GM23338 (cell line): ENCODE measurements around the gene CA4. TPM values are rescaled to one million over a fixed set of nuclear protein-coding genes. Genes with fewer than 3 reads are reported as not detected.

Experiments used
- ATAC-seq: fragments of 200-7000 bp; cut with Tn5 transposase; 3 replicates; pipeline ENCODE4 v1.9.1; 2020
- DNase-seq: peaks from one replicate; pipeline ENCODE4 v3.0.0-alpha.2; 2015; ENCODE audit warnings: low spot score
- H2AFZ ChIP-seq: fragments of 200-600 bp; sonication (generic); 2 replicates; pipeline ENCODE4 v1.8.0; 2016; ENCODE audit warnings: antibody characterized with exemption, mild to moderate bottlenecking, moderate library complexity
- H3F3A ChIP-seq: fragments of 200-600 bp; sonication (generic); replicated peaks from 2 replicates; pipeline ENCODE4 v1.8.0; 2017; ENCODE audit warnings: antibody characterized with exemption, mixed run types, low read depth
- H3K27ac ChIP-seq: fragments of 200-600 bp; sonication (generic); 2 replicates; pipeline ENCODE4 v1.6.1; 2016; ENCODE audit warnings: low read depth
- H3K27me3 ChIP-seq: fragments of 200-600 bp; sonication (generic); 2 replicates; pipeline ENCODE4 v1.8.0; 2016; ENCODE audit warnings: mild to moderate bottlenecking, mixed run types, moderate library complexity; ENCODE audit not compliant: insufficient read depth
- H3K36me3 ChIP-seq: fragments of 200-600 bp; sonication (generic); 2 replicates; pipeline ENCODE4 v1.8.0; 2016; ENCODE audit warnings: mild to moderate bottlenecking; ENCODE audit not compliant: insufficient read depth
- H3K4me1 ChIP-seq: fragments of 200-600 bp; sonication (generic); 2 replicates; pipeline ENCODE4 v1.8.0; 2016; ENCODE audit warnings: mild to moderate bottlenecking, moderate library complexity; ENCODE audit not compliant: insufficient read depth
- H3K4me2 ChIP-seq: fragments of 200-600 bp; sonication (generic); 2 replicates; pipeline ENCODE4 v1.7.1; 2017; ENCODE audit warnings: mixed run types
- H3K4me3 ChIP-seq: fragments of 200-600 bp; sonication (generic); 2 replicates; pipeline ENCODE4 v1.6.1; 2016; ENCODE audit warnings: mixed run types
- H3K79me2 ChIP-seq: fragments of 200-600 bp; sonication (generic); replicated peaks from 2 replicates; pipeline ENCODE4 v1.8.0; 2017; ENCODE audit warnings: mild to moderate bottlenecking; ENCODE audit not compliant: insufficient read depth
- H3K9me2 ChIP-seq: fragments of 200-600 bp; sonication (generic); 2 replicates; pipeline ENCODE4 v1.8.0; 2017; ENCODE audit not compliant: insufficient read depth
- H4K20me1 ChIP-seq: fragments of 200-600 bp; sonication (generic); replicated peaks from 2 replicates; pipeline ENCODE4 v1.8.0; 2017; ENCODE audit warnings: mild to moderate bottlenecking; ENCODE audit not compliant: insufficient read depth
- H3K27ac Mint-ChIP-seq: 2 replicates; pipeline ENCODE4 v1.8.0; 2020; ENCODE audit warnings: inconsistent platforms, mild to moderate bottlenecking, moderate library complexity, mixed read lengths
- H3K27me3 Mint-ChIP-seq: 3 replicates; pipeline ENCODE4 v1.8.0; 2022; ENCODE audit warnings: low read depth, mild to moderate bottlenecking, moderate library complexity, mixed read lengths, inconsistent platforms; ENCODE audit not compliant: insufficient read depth, poor library complexity
- H3K36me3 Mint-ChIP-seq: 3 replicates; pipeline ENCODE4 v1.8.0; 2021; ENCODE audit warnings: low read depth, mild to moderate bottlenecking, inconsistent platforms, moderate library complexity, mixed read lengths
- H3K4me1 Mint-ChIP-seq: 3 replicates; pipeline ENCODE4 v1.8.0; 2020; ENCODE audit warnings: mild to moderate bottlenecking, inconsistent platforms, mixed read lengths
- H3K4me3 Mint-ChIP-seq: 3 replicates; pipeline ENCODE4 v1.8.0; 2021; ENCODE audit warnings: moderate library complexity, mild to moderate bottlenecking, inconsistent platforms, mixed read lengths
- H3K9me3 Mint-ChIP-seq: 3 replicates; pipeline ENCODE4 v1.8.0; 2020; ENCODE audit warnings: moderate library complexity, mild to moderate bottlenecking, inconsistent platforms, mixed read lengths
- CREB1 ChIP-seq: fragments of 250-450 bp; sonication (Bioruptor Pico); IDR thresholded peaks from 2 replicates; pipeline ENCODE4 v1.5.0; 2020; ENCODE audit warnings: low read depth, mild to moderate bottlenecking, moderate library complexity
- ETS1 ChIP-seq: IDR thresholded peaks from 2 replicates; pipeline ENCODE4 v1.6.1; 2016; ENCODE audit warnings: antibody characterized with exemption
- EZH2 ChIP-seq: fragments of 200-600 bp; sonication (generic); IDR thresholded peaks from one replicate; pipeline ENCODE4 v1.8.0; 2017; ENCODE audit warnings: antibody characterized with exemption, mild to moderate bottlenecking, low read depth; ENCODE audit not compliant: unreplicated experiment
- EZH2phosphoT487 ChIP-seq: fragments of 200-600 bp; sonication (generic); IDR thresholded peaks from one replicate; pipeline ENCODE4 v1.8.1; 2018; ENCODE audit warnings: antibody characterized with exemption; ENCODE audit not compliant: unreplicated experiment
- JUNB ChIP-seq: IDR thresholded peaks from one replicate; pipeline ENCODE4 v1.6.1; 2016; ENCODE audit warnings: antibody characterized with exemption; ENCODE audit not compliant: unreplicated experiment
- NANOG ChIP-seq: IDR thresholded peaks from 2 replicates; pipeline ENCODE4 v1.6.1; 2016; ENCODE audit warnings: antibody characterized with exemption, borderline replicate concordance
- STAT1 ChIP-seq: IDR thresholded peaks from one replicate; pipeline ENCODE4 v1.6.1; 2016; ENCODE audit warnings: antibody characterized with exemption; ENCODE audit not compliant: unreplicated experiment
- ZNF114 ChIP-seq: fragments of 250-450 bp; sonication (Bioruptor Pico); IDR thresholded peaks from 2 replicates; pipeline ENCODE4 v1.5.0; 2020; ENCODE audit warnings: mild to moderate bottlenecking, moderate library complexity
- ZNF331 ChIP-seq: fragments of 250-450 bp; sonication (Bioruptor Pico); IDR thresholded peaks from 2 replicates; pipeline ENCODE4 v1.5.0; 2020; ENCODE audit warnings: low read depth, mild to moderate bottlenecking, moderate library complexity
- polyA plus RNA-seq: library from polyadenylated mRNA; unstranded; fragments of >200 nt; fragmentation: Nextera tagmentation; extraction: Ambion mirVana; gene quantifications from 2 replicates; pipeline ENCODE4 v1.2.1, GENCODE V29; 2016
- total RNA-seq: library from RNA; depleted of rRNA; stranded (reverse); fragments of >200 nt; shearing (Covaris generic); gene quantifications from 2 replicates; pipeline ENCODE4 v1.2.3, GENCODE V29; 2014
- TF ChIP-seq, protein P1 (sequence below), 2 experiments: fragments of 200-600 bp in 1 of 2; sonication (generic) in 1 of 2; conservative IDR thresholded peaks; 2 replicates each; pipeline versions ENCODE4 v1.5.1 to v1.6.1; 2016 to 2017; ENCODE audit warnings: antibody characterized with exemption in 2 of 2, low read depth in 2 of 2, mild to moderate bottlenecking in 2 of 2, moderate library complexity in 1 of 2
- TF ChIP-seq, protein P2 (sequence below): IDR thresholded peaks from one replicate; pipeline ENCODE4 v1.6.1; 2018; ENCODE audit warnings: antibody characterized with exemption; ENCODE audit not compliant: unreplicated experiment

The CA4 gene
- total and polyA plus RNA-seq, 2 experiments from 2014 or later, result 7.6 to 8.2 TPM

DNA sequence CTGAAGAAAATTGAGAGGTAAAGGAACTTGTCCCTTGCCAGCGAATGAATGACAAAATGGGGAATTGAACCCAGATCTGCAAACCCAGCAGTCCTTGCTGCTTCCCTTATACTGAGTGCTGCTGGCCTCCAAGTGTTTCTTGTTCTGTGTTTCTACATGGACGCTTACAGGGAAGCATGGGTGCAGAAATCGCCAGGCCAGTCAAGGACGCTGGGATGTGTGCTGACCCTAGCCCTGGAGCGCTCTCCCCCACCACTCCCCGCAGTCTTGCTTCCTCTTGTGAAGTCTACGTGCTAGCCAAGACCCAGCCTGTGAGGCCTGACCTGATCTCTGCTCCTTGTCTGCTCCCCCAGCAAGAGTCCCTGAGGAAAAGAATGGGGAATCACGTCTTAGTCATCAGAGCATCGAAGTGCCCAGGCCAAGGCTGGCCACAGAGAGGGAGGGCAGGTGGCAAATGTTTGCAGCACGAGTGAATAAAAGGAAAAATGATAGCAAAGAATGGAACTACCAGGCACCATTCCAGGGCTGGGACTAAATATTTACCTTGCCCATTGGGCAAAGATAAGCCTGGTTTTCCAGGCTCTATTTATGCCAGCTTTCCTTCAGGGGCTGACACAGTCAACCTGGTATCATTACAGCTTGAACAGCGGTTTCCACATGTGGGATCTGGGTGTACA, 17.4 kb downstream of the CA4 start (continued):
- TF ChIP-seq, protein P1, sequence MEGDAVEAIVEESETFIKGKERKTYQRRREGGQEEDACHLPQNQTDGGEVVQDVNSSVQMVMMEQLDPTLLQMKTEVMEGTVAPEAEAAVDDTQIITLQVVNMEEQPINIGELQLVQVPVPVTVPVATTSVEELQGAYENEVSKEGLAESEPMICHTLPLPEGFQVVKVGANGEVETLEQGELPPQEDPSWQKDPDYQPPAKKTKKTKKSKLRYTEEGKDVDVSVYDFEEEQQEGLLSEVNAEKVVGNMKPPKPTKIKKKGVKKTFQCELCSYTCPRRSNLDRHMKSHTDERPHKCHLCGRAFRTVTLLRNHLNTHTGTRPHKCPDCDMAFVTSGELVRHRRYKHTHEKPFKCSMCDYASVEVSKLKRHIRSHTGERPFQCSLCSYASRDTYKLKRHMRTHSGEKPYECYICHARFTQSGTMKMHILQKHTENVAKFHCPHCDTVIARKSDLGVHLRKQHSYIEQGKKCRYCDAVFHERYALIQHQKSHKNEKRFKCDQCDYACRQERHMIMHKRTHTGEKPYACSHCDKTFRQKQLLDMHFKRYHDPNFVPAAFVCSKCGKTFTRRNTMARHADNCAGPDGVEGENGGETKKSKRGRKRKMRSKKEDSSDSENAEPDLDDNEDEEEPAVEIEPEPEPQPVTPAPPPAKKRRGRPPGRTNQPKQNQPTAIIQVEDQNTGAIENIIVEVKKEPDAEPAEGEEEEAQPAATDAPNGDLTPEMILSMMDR (conservative IDR thresholded peaks at IDR 0.05; ENCODE audit: low read depth in 2 of 2), result no peak
- TF ChIP-seq EZH2phosphoT487, result no peak

- H3K4me2 ChIP-seq, result no peak overlapping the region
- ATAC-seq, result peak; percentile 8; the same call in 1 of the 3 replicates
- H3K4me1 Mint-ChIP-seq, result peaks cover 17% of the 10 kb centered on the region
- TF ChIP-seq, protein P1 (conservative IDR thresholded peaks at IDR 0.05; ENCODE audit: low read depth in 2 of 2), result no peak
- TF ChIP-seq ZNF331 (CRISPR knock-in tag) (no peak), ETS1 (no peak), STAT1 (no peak), EZH2 (no peak), JUNB (no peak), ZNF114 (CRISPR knock-in tag) (no peak), CREB1 (no peak), NANOG (no peak), EZH2phosphoT487 (no peak)
- TF ChIP-seq, protein P2, sequence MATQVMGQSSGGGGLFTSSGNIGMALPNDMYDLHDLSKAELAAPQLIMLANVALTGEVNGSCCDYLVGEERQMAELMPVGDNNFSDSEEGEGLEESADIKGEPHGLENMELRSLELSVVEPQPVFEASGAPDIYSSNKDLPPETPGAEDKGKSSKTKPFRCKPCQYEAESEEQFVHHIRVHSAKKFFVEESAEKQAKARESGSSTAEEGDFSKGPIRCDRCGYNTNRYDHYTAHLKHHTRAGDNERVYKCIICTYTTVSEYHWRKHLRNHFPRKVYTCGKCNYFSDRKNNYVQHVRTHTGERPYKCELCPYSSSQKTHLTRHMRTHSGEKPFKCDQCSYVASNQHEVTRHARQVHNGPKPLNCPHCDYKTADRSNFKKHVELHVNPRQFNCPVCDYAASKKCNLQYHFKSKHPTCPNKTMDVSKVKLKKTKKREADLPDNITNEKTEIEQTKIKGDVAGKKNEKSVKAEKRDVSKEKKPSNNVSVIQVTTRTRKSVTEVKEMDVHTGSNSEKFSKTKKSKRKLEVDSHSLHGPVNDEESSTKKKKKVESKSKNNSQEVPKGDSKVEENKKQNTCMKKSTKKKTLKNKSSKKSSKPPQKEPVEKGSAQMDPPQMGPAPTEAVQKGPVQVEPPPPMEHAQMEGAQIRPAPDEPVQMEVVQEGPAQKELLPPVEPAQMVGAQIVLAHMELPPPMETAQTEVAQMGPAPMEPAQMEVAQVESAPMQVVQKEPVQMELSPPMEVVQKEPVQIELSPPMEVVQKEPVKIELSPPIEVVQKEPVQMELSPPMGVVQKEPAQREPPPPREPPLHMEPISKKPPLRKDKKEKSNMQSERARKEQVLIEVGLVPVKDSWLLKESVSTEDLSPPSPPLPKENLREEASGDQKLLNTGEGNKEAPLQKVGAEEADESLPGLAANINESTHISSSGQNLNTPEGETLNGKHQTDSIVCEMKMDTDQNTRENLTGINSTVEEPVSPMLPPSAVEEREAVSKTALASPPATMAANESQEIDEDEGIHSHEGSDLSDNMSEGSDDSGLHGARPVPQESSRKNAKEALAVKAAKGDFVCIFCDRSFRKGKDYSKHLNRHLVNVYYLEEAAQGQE, result no peak
These were observed 18.9 kb downstream of the CA4 start for GRCh38 chr17:60168654-60169053.

More at GRCh38 chr17:60168654-60169053, 18.9 kb downstream of the CA4 start:
- no peaks in the 10 kb centered on the region for H3K79me2 ChIP-seq
- Mint-ChIP-seq H3K27ac (no peak overlapping the region), H3K36me3 (no peaks in the 10 kb centered on the region), H3K9me3 (no peaks in the 10 kb centered on the region), H3K27me3 (peaks cover 26% of the 10 kb centered on the region), H3K4me3 (no peak overlapping the region; the same call in 2 of the 3 replicates)
- H4K20me1 ChIP-seq, result no peaks in the 10 kb centered on the region
- no peak overlapping the region for H2AFZ ChIP-seq
- DNase-seq, result no peak
- H3F3A ChIP-seq, result 0 out of 2 replicates have a peak, but pooled peaks cover 6% of the 10 kb centered on the region
- no peaks in the 10 kb centered on the region for H3K9me2 ChIP-seq
- no peak overlapping the region for H3K27ac ChIP-seq
- H3K36me3 ChIP-seq, result no peaks in the 10 kb centered on the region
- H3K4me3 ChIP-seq, result no peak overlapping the region
- no peaks in the 10 kb centered on the region for H3K27me3 ChIP-seq
- no peaks in the 10 kb centered on the region for H3K4me1 ChIP-seq
